Smooth muscle cell (in vitro differentiated cells): Measurements from ENCODE around the gene PRSS21. TPM values are rescaled to one million over a fixed set of nuclear protein-coding genes. Genes with fewer than 3 reads are reported as not detected.

ENCODE experiments used
- DNase-seq: peaks from one replicate; lab custom pipeline; 2025; ENCODE audit not compliant: unreplicated experiment; lab: John Stamatoyannopoulos, UW
- H2AFZ ChIP-seq: fragments of 200-600 bp; sonication (generic); 2 replicates; pipeline ENCODE4 v1.6.0; 2016; ENCODE audit warnings: antibody characterized with exemption, low read depth, mild to moderate bottlenecking
- H3F3A ChIP-seq: fragments of 200-600 bp; sonication (generic); 2 replicates; pipeline ENCODE4 v1.6.0; 2017; ENCODE audit warnings: antibody characterized with exemption, low read depth
- H3K27ac ChIP-seq: fragments of 200-600 bp; sonication (generic); 2 replicates; pipeline ENCODE4 v1.5.1; 2016; ENCODE audit warnings: low read depth, mild to moderate bottlenecking
- H3K27me3 ChIP-seq: fragments of 200-600 bp; sonication (generic); 2 replicates; pipeline ENCODE4 v1.6.1; 2016; ENCODE audit warnings: low read depth, mild to moderate bottlenecking
- H3K36me3 ChIP-seq: fragments of 200-600 bp; sonication (generic); 2 replicates; pipeline ENCODE4 v1.5.1; 2016; ENCODE audit warnings: low read depth
- H3K4me1 ChIP-seq: fragments of 200-600 bp; sonication (generic); 2 replicates; pipeline ENCODE4 v1.5.1; 2016; ENCODE audit warnings: low read depth
- H3K4me2 ChIP-seq: fragments of 200-600 bp; sonication (generic); 2 replicates; pipeline ENCODE4 v1.6.0; 2016; ENCODE audit warnings: mild to moderate bottlenecking
- H3K4me3 ChIP-seq: fragments of 200-600 bp; sonication (generic); 2 replicates; pipeline ENCODE4 v1.5.1; 2016; ENCODE audit warnings: mild to moderate bottlenecking
- H3K79me2 ChIP-seq: fragments of 200-600 bp; sonication (generic); 2 replicates; pipeline ENCODE4 v1.6.0; 2016; ENCODE audit warnings: low read depth, mild to moderate bottlenecking
- H3K9ac ChIP-seq: fragments of 200-600 bp; sonication (generic); 2 replicates; pipeline ENCODE4 v1.6.0; 2016; ENCODE audit warnings: low read depth
- H3K9me3 ChIP-seq: fragments of 200-600 bp; sonication (generic); replicated peaks from 2 replicates; pipeline ENCODE4 v1.5.1; 2016; ENCODE audit warnings: low read depth
- H4K20me1 ChIP-seq: fragments of 200-600 bp; sonication (generic); 2 replicates; pipeline ENCODE4 v1.6.0; 2016; ENCODE audit warnings: low read depth
- CTCF ChIP-seq: fragments of 200-600 bp; sonication (generic); IDR thresholded peaks from 2 replicates; pipeline ENCODE4 v1.5.1; 2017; ENCODE audit warnings: borderline replicate concordance, mild to moderate bottlenecking, antibody characterized with exemption; ENCODE audit not compliant: insufficient read depth, poor library complexity, severe bottlenecking
- WGBS: methylation state at CpG from one replicate; pipeline ENCODE4 v1.1.7; 2016; ENCODE audit warnings: low lambda C conversion rate; 5-methylcytosine and 5-hydroxymethylcytosine counted together
- polyA plus RNA-seq: library from polyadenylated mRNA; unstranded; fragments of >200 nt; fragmentation: Nextera tagmentation; extraction: Ambion mirVana; gene quantifications from 2 replicates; pipeline ENCODE4 v1.2.1, GENCODE V29; 2016
- total RNA-seq: library from RNA; depleted of rRNA; stranded (reverse); fragments of >200 nt; gene quantifications from 2 replicates; pipeline ENCODE4 v1.2.3, GENCODE V29; 2014

PRSS21 gene
- total and polyA plus RNA-seq, 2 experiments from 2014 or later: not detected

GRCh38 chr16:2783581-2784357 lies 33.3 kb upstream of the PRSS21 start:
- Histone ChIP-seq H4K20me1 (no peaks in the 10 kb centered on the region), H3K4me3 (no peak overlapping the region), H3F3A (peaks cover under 1% of the 10 kb centered on the region), H3K36me3 (no peaks in the 10 kb centered on the region), H3K27ac (no peak overlapping the region), H3K9ac (no peak overlapping the region), H3K4me2 (no peak overlapping the region), H3K4me1 (peaks cover 2% of the 10 kb centered on the region), H3K27me3 (no peaks in the 10 kb centered on the region), H3K79me2 (peaks cover 3% of the 10 kb centered on the region), H2AFZ (no peak overlapping the region), H3K9me3 (no peaks in the 10 kb centered on the region)
- 93% methylated on average over 15 of the region's 15 CpGs for WGBS
- DNase-seq: no peak
- TF ChIP-seq CTCF: no peak

DNA sequence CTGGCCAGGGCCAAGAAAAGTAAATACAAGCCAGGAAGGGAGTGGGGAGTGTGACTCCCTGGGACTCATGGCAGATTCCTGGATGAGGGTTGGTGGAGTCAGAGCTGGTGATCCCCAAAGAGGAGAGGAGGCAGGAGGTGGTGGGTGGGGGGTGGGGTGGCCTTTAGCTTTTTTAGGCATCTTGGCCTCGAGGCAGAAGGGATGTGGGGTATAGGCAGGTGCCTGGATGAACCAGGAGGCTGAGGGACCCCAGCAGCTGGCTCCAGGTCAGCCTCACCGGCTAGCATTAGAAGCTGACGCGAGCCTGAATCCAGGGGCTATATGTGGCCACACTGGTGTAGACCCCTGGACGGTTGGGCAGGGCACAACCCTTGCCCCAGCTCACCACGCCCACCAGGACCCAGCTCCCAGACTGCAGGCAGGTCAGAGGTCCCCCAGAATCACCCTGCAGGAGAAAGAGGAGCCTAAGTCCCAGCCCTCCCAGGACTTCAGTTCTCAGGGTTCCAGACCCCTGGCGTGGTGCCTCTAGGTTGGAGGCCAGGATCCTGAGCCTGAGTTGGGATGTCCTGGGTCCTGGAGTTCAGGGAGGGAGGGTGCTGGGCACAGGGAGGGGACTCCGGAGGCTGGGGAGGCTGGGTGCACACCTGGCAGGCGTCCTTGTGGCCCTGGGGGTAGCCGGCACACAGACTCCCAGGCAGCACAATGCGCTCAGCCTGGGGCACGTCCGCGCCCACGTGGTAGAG lies 32.5 kb upstream of the PRSS21 start:
- no peak overlapping the region for H3K4me2 ChIP-seq

DNA sequence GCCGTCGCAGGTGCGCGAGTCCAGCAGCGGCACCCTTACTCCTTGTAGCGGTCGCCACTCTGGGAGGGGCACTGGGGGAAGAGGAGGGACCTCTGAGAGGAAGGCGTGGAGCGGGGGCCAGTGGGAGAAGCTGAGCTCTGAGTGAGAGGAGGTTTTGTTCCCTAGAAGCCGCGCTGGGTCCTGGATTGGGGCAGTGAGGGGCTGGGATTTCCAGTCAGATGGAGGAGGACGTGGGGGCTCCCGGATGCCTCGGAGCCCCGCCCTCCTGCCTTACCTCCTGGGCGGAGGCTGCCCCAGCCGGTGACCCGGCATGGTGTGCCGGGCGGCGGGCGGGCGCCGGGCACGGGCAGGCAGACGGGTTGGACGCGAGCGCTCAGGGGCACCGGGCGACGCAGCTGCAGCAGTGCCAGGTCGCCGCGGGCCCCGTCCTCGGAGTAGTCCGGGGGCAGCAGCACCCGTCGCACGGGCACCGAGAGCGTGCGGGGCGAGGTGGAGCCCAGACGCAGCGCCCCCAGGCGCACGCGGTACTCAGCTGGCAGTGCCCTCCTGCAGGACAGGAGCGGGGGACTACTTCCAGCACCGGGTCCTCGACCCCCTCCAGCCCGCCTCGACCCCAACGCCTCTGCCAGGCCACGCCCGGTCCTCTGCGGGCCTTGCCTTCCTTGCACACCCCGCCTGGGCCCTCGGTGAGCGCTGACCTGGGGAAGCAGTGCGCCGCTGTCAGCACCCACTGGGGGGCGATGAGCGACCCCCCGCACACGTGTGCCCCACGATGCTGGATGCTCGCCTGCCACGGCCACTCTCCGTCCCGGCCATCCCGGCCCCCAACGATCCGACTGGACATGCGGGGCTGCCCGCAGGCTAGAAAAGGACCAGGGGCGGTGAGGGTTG lies 31.7 kb upstream of the PRSS21 start:
- H3K9me3 ChIP-seq: no peaks in the 10 kb centered on the region
- no peaks in the 10 kb centered on the region for H3K36me3 ChIP-seq
- H3K9ac ChIP-seq: no peak overlapping the region
- TF ChIP-seq CTCF: no peak
- H3K4me2 ChIP-seq: no peak overlapping the region
- no peak overlapping the region for H3K27ac ChIP-seq
- H3K4me3 ChIP-seq: no peak overlapping the region
- no peak overlapping the region for H2AFZ ChIP-seq
- no peaks in the 10 kb centered on the region for H3K79me2 ChIP-seq
- no peaks in the 10 kb centered on the region for H4K20me1 ChIP-seq
- WGBS: 93% methylated on average over 75 of the region's 79 CpGs
- H3K4me1 ChIP-seq: no peaks in the 10 kb centered on the region
- peaks cover 10% of the 10 kb centered on the region for H3K27me3 ChIP-seq
- H3F3A ChIP-seq: no peaks in the 10 kb centered on the region
- DNase-seq: no peak

More for the DNA sequence above, 32.5 kb upstream of the PRSS21 start:
- DNase-seq: no peak
- no peak overlapping the region for H3K4me3 ChIP-seq
- no peak overlapping the region for H2AFZ ChIP-seq
- peaks cover 4% of the 10 kb centered on the region for H3K27me3 ChIP-seq
- no peaks in the 10 kb centered on the region for H3K36me3 ChIP-seq
- no peak overlapping the region for H3K27ac ChIP-seq
- no peak overlapping the region for H3K9ac ChIP-seq
- TF ChIP-seq CTCF: no peak
- 90% methylated on average over 15 of the region's 15 CpGs for WGBS
- no peaks in the 10 kb centered on the region for H3K79me2 ChIP-seq
- H4K20me1 ChIP-seq: no peaks in the 10 kb centered on the region
- H3K9me3 ChIP-seq: no peaks in the 10 kb centered on the region
- no peaks in the 10 kb centered on the region for H3F3A ChIP-seq
- no peaks in the 10 kb centered on the region for H3K4me1 ChIP-seq
